Body of pancreas (tissue), 4 donors: ENCODE data around the gene ZFP2.

Experiments
- POLR2A ChIP-seq, 3 donors: fragments of 450-650 bp; IDR thresholded peaks; one replicate each; pipeline ENCODE4 v1.6.1; 2016; ENCODE audit warnings: antibody characterized with exemption in 3 of 3, mild to moderate bottlenecking in 2 of 3
- TF ChIP-seq, protein P1 (sequence below), 7 experiments: fragments of 450-650 bp in 4 of 7; fragments of 200-600 bp in 3 of 7; sonication (generic) in 3 of 7; IDR thresholded peaks; one replicate each; pipeline ENCODE4 v1.5.1; 2016 to 2019; ENCODE audit warnings: antibody characterized with exemption in 7 of 7

DNA sequence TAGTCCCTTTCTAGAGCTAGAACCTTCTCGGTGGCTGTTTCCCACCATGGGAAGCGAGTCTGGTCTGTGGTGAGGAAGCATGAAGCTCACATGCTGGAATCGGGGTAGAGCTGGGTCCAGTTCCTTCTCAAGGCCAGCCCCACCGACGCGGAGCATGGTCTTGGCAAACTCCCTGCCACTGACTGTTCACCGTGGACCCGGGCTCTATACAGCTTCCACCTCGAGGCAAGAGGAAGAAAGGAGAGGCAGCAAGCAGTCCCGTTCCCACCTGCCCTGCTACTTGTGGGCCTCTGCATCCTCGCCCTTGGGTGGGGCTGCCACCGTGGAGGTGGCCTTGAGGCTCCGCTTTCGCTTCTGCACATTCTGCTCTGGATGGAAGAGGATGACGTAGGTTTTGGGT lies 85.7 kb downstream of the ZFP2 start:
- TF ChIP-seq, protein P1, sequence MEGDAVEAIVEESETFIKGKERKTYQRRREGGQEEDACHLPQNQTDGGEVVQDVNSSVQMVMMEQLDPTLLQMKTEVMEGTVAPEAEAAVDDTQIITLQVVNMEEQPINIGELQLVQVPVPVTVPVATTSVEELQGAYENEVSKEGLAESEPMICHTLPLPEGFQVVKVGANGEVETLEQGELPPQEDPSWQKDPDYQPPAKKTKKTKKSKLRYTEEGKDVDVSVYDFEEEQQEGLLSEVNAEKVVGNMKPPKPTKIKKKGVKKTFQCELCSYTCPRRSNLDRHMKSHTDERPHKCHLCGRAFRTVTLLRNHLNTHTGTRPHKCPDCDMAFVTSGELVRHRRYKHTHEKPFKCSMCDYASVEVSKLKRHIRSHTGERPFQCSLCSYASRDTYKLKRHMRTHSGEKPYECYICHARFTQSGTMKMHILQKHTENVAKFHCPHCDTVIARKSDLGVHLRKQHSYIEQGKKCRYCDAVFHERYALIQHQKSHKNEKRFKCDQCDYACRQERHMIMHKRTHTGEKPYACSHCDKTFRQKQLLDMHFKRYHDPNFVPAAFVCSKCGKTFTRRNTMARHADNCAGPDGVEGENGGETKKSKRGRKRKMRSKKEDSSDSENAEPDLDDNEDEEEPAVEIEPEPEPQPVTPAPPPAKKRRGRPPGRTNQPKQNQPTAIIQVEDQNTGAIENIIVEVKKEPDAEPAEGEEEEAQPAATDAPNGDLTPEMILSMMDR (IDR thresholded peaks at IDR 0.05), result no peak
- TF ChIP-seq POLR2A (IDR thresholded peaks at IDR 0.05), result no peak
